Renal cortical epithelial cell (primary cell): ENCODE data around the gene EXOC3L4. TPM values are rescaled to one million over a fixed set of nuclear protein-coding genes. Genes with fewer than 3 reads are reported as not detected.
A peak's percentile ranks its signal among the peaks of the same experiment; 100 is the strongest.

Experiments
- DNase-seq: peaks from one replicate; pipeline ENCODE4 v3.0.0-alpha.2; 2011; ENCODE audit warnings: low read depth
- total RNA-seq: library from RNA; depleted of rRNA; stranded (reverse); fragments of >200 nt; gene quantifications from 2 replicates; pipeline ENCODE4 v1.2.3, GENCODE V29; 2014

EXOC3L4 gene
- total RNA-seq, 1 donor from 2014 or later: 0.94 TPM

GRCh38 chr14:103070971-103071542 lies 23.5 kb upstream of the EXOC3L4 start:
- peak; percentile 34 for DNase-seq

DNA sequence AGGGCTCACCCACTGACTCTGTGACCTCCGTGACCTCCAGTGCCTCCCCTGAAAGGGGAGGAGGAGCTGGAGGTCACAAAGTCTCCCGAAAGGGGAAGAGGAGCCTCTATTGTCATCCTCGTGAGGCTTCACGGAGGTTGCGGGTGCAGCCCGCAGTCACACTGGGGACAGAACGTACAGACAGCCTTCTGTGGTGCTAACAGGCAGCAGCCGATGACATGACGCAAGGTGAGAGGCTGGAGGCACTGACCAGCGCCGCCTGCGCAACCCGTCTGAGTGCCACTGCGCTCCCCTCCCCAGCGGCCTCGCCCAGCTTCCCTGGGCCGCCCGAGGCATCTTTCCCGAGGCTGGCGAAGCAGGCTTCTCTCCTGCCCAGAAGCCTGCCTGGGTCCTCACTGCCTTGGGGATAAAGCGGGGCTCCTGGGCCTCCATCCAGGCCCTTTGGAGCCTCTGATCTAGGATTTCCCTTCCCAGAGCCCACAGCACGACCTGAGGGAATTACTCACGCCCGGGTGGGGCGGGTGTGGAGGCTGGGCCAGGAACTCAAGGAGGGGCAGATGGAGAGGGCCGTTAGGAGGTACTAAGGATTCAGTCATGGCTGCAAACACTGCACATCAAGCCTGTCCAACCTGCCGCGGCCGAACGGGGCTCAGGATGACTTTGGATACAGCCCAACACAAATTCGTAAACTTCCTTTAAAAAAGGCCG lies 22.8 kb upstream of the EXOC3L4 start:
- DNase-seq: peak; percentile 44

DNA sequence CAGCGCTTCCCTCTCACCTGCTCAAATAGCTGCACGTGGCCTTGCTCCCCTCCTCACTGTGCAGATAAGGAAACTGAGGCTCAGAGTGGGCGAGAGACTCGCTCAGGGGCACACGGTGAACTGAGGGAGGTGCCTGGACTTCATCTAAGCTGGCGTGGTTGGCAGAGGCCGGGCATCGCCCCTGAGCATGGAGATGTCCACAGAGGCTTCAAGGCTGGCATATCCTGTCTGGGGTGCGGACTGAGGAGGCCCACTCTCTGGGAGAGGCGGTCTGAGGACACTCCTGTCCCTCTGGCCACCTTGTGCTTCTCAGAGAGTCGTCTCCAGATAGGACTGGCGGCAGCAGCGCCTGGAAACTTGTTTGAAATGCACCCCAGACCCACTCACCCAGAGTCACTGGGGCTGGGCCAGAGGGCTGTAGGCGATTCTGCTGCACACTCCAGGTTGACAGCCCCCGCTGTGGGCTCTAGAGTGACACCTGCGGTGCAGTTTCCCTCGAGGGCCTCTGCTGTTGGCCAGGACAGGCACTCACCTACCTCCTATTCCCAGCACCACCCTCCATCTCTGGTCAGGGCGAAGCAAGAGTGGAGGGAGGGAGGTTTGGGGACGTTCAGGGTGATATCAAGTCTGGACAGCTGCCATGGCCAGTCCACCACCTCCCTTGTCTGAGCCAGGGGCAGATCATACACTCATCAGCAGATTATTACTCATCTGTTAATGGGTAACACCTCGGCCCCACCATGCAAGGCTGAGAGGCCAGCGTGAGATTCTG lies 21.7 kb upstream of the EXOC3L4 start:
- DNase-seq: peak; percentile 96

- peak; percentile 88 for DNase-seq
Observed at GRCh38 chr14:103073367-103073875, 21.1 kb upstream of the EXOC3L4 start.

GRCh38 chr14:103073876-103074728 lies 20.4 kb upstream of the EXOC3L4 start:
- DNase-seq: peak; percentile 61

GRCh38 chr14:103074729-103075367 lies 19.7 kb upstream of the EXOC3L4 start:
- peak; percentile 40 for DNase-seq

- peak; percentile 72 for DNase-seq
Observed at GRCh38 chr14:103078420-103078749, 16.1 kb upstream of the EXOC3L4 start.

- no peak for DNase-seq
Observed at GRCh38 chr14:103078860-103079587, 15.5 kb upstream of the EXOC3L4 start.

GRCh38 chr14:103081951-103082350 lies 12.6 kb upstream of the EXOC3L4 start:
- DNase-seq: no peak

- no peak for DNase-seq
Observed at GRCh38 chr14:103084021-103084919, 10.3 kb upstream of the EXOC3L4 start, which contains the start of gene LBHD2. LBHD2 (plus strand) TSS chr14:103084210; CDS start chr14:103086013, 1,803 bp downstream.

- DNase-seq: no peak
Observed at GRCh38 chr14:103085106-103086091, 9.1 kb upstream of the EXOC3L4 start.

DNA sequence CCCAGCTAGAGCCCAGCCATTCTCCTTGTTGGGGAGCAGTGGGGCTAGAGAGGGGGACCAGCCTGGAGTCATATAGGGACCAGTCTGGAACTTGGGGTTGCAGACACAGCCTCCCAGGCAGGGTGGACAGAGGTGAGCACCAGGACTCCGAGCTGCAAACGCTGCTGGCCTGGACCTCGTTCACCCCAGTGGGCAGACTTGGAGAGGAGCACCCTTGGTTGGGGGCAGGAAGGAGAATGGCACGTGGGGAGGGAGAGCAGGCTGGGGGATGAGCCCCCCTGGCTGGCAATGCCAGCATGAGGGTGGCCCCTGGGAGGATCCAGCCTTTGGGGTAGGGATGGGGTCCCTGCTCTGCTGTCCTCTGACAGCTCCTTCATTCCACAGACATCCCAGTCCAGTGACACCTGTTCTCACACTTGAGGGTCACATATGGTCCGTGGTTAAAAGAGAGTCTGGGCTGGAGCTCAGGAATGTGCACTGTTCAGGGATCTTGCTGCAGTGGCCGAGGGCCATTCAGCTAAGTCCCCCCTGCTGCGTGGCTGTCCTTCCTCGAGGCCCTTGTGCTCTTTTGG lies 7.7 kb upstream of the EXOC3L4 start:
- no peak for DNase-seq

- DNase-seq: no peak
Observed at GRCh38 chr14:103087343-103087835, 7.1 kb upstream of the EXOC3L4 start.

DNA sequence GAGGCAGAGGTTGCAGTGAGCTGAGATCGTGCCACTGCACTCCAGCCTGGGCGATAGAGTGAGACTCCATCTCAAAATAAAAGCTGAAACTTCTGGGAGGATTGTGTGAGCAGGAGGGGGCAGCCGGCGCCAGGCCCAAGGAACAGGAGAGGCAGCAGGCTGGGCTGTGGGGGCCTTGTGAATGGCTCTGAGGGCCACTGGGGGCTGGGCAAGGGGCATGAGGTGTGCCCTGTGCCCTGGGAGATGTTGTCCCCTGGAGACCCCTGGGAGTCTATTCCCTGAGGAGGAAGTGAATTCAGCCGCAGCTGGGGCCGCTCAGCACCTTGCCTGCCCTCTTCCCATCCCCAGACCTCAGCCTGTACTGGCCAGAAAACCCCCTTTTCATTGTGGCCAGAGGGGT lies 5.6 kb upstream of the EXOC3L4 start:
- DNase-seq: no peak

DNA sequence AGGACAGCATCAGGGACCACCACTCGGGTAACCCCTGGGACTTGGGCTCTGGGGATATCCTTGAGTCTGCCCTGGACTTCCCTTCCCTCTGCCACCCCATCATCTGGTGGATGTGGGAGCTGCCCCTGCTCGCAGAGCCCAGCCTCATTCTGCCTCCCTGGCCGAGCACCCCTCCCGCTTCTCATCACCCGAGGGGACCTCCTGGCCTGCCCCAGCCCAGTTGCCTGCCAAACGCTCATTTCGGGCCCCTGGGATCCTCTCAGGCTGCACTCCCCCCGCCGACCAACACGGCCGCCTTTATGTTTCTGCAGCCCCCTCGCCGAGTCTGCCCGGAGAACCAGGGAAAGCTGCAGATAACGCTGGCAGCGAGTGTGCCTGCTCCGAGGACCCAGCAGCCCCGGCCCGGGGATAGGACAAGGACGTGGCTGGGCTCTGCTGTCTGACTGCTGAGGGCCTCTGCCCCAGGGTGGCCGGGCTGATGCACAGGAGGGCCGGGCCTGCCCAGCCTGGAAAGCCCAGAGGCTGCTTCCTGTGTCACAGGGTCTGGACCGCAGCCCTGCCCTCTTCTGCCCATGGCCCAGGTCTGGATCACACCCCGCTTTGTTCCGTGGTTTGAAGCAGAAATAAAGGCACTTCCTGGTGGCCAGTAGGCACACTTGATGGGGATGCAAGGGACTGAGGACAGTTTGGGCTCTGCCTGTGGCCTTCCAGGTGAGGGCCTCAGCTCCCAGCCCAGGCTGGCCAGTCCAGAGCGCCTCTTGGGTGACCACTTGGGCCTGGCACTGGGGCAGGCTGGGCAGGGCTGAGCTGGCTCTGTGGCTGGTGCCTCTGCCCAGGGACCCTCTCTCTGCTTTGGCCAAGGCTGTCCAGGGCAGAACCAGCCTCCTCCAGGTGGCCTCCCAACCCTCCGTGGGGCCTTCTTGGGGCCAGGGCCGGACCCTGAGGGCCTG lies 4.9 kb upstream of the EXOC3L4 start:
- no peak for DNase-seq

DNA sequence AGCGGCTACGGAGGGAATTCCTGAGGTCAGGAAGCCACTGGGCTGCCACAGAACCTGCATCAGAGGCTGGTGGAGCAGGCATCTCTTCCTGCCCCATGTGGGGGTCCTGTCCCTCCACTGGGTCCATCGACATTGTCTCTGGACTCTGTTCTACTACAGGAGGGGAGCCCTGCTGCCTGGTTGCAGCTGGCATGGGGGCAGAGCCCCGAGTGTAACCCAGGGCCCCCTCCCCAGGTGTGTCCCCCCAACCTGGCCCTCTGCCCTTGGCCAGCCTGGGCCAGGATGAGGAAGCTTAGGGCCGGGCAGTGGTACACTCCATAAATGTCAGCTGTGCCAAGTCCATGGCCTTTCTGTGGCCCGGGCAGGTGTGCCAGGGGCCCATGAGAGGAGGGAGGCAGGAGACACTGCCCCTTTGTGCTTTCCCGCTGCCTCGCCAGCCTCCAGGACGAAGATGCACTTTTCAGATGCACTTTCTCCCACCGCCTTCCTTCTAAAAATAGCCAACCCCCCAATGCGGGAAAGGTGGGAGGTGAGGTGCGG lies 4.0 kb upstream of the EXOC3L4 start:
- DNase-seq: no peak
